ENCODE results near the gene TNPO1. TPM values are rescaled to one million over a fixed set of nuclear protein-coding genes. Genes with fewer than 3 reads are reported as not detected.

TNPO1 gene
- total and polyA plus RNA-seq, 8 donors: 7.5 to 531 (median 94.8) TPM

GRCh38 chr5:72830362-72830761 is 13.9 kb downstream of the TNPO1 start:
- Histone ChIP-seq H3K4me1 (peaks cover 0 to 37% (median 1%) of the 10 kb centered on the region in 4 donors), H3K36me3 (peaks cover 0 to 5% (median 0%) of the 10 kb centered on the region in 4 donors), H3K4me3 (no peak overlapping the region), H3K27me3 (no peaks in the 10 kb centered on the region), H3K9me3 (no peaks in the 10 kb centered on the region), H3K27ac (no peak overlapping the region)
- intact Hi-C loops (cut with DNase I; ENCODE audit: low total_unique reads): no loop called here
- DNase-seq: no peak
- TF ChIP-seq POLR2AphosphoS5 (IDR thresholded peaks at IDR 0.05) (no peak), CTCF (IDR thresholded peaks at IDR 0.05) (no peak), EP300 (IDR thresholded peaks at IDR 0.05) (no peak), POLR2A (IDR thresholded peaks at IDR 0.05) (no peak)
- 83 to 93% (median 90%) methylated on average over 2 of the region's 2 CpGs for WGBS, 5 donors

GRCh38 chr5:72831685-72832084 is 15.2 kb downstream of the TNPO1 start:
- Histone ChIP-seq H3K4me1 (peaks cover 0 to 31% (median 7%) of the 10 kb centered on the region in 4 donors), H3K4me3 (no peak overlapping the region), H3K36me3 (no peaks in the 10 kb centered on the region), H3K27ac (no peak overlapping the region), H3K27me3 (no peaks in the 10 kb centered on the region), H3K9me3 (no peaks in the 10 kb centered on the region)
- intact Hi-C loops (cut with DNase I; ENCODE audit: low total_unique reads): no loop called here
- TF ChIP-seq EP300 (IDR thresholded peaks at IDR 0.05): no peak
- no peak for TF ChIP-seq POLR2A (IDR thresholded peaks at IDR 0.05)
- TF ChIP-seq CTCF (IDR thresholded peaks at IDR 0.05): no peak
- no peak for TF ChIP-seq POLR2AphosphoS5 (IDR thresholded peaks at IDR 0.05)
- 91 to 99% (median 96%) methylated on average over 4 of the region's 4 CpGs for WGBS, 5 donors
- DNase-seq: no peak

- DNase-seq: no peak
- H3K27ac ChIP-seq: no peak overlapping the region
- 89 to 98% (median 91%) methylated on average over 2 of the region's 2 CpGs for WGBS, 5 donors
- no peak overlapping the region for H3K4me3 ChIP-seq
- H3K36me3 ChIP-seq: no peaks in the 10 kb centered on the region
- no peaks in the 10 kb centered on the region for H3K27me3 ChIP-seq
- intact Hi-C loops (cut with DNase I; ENCODE audit: low total_unique reads): no loop called here
- H3K9me3 ChIP-seq: no peaks in the 10 kb centered on the region
- TF ChIP-seq CTCF (IDR thresholded peaks at IDR 0.05): no peak
- no peak for TF ChIP-seq EP300 (IDR thresholded peaks at IDR 0.05)
- TF ChIP-seq POLR2A (IDR thresholded peaks at IDR 0.05): no peak
- no peak for TF ChIP-seq POLR2AphosphoS5 (IDR thresholded peaks at IDR 0.05)
- H3K4me1 ChIP-seq: peaks cover 0 to 57% (median 26%) of the 10 kb centered on the region in 4 donors
Measured at GRCh38 chr5:72834924-72835323, 18.5 kb downstream of the TNPO1 start.

GRCh38 chr5:72835633-72836032 is 19.2 kb downstream of the TNPO1 start:
- Histone ChIP-seq H3K36me3 (no peaks in the 10 kb centered on the region), H3K27me3 (no peaks in the 10 kb centered on the region), H3K4me1 (peaks cover 0 to 53% (median 29%) of the 10 kb centered on the region in 4 donors), H3K27ac (no peak overlapping the region), H3K9me3 (no peaks in the 10 kb centered on the region), H3K4me3 (no peak overlapping the region)
- WGBS, 5 donors: 63 to 79% (median 73%) methylated on average over 3 of the region's 3 CpGs
- intact Hi-C loops (cut with DNase I; ENCODE audit: low total_unique reads): no loop called here
- DNase-seq: no peak
- TF ChIP-seq POLR2AphosphoS5 (IDR thresholded peaks at IDR 0.05) (no peak), CTCF (IDR thresholded peaks at IDR 0.05) (no peak), EP300 (IDR thresholded peaks at IDR 0.05) (no peak), POLR2A (IDR thresholded peaks at IDR 0.05) (no peak)
